Left lung (tissue), 10 donors: ENCODE measurements around the gene VOPP1. TPM values are rescaled to one million over a fixed set of nuclear protein-coding genes. Genes with fewer than 3 reads are reported as not detected.

Source experiments
- ATAC-seq: fragments of 200-7000 bp; cut with Tn5 transposase; one replicate; pipeline ENCODE4 v1.9.1; 2020; ENCODE audit warnings: moderate library complexity
- DNase-seq, 4 donors: peaks; one replicate each; pipeline ENCODE4 v3.0.0-alpha.2; 2013 to 2020
- H3K27ac ChIP-seq, 2 donors: fragments of 200-600 bp; sonication (generic) in 1 of 2; one replicate each; pipeline versions ENCODE4 v1.5.0 to v1.8.0; 2020 to 2021
- H3K27me3 ChIP-seq, 2 donors: fragments of 200-600 bp; sonication (generic) in 1 of 2; one replicate each; pipeline versions ENCODE4 v1.5.0 to v1.8.0; 2020 to 2021
- H3K36me3 ChIP-seq, 2 donors: fragments of 200-600 bp; sonication (generic) in 1 of 2; one replicate each; pipeline versions ENCODE4 v1.5.0 to v1.8.0; 2020 to 2021
- H3K4me1 ChIP-seq, 2 donors: fragments of 200-600 bp; one replicate each; pipeline ENCODE4 v1.8.0; 2021
- H3K4me3 ChIP-seq, 2 donors: fragments of 200-600 bp; sonication (generic) in 1 of 2; one replicate each; pipeline versions ENCODE4 v1.5.0 to v1.8.0; 2020 to 2021; ENCODE audit warnings: mild to moderate bottlenecking in 1 of 2
- H3K9me3 ChIP-seq, 2 donors: fragments of 200-600 bp; sonication (generic) in 1 of 2; one replicate each; pipeline versions ENCODE4 v1.5.0 to v1.8.0; 2020 to 2021
- CTCF ChIP-seq, 2 donors: fragments of 200-600 bp; sonication (generic) in 1 of 2; IDR thresholded peaks; one replicate each; pipeline versions ENCODE4 v1.5.0 to v1.8.0; 2021; ENCODE audit warnings: antibody characterized with exemption in 2 of 2
- intact Hi-C, 2 donors: fragments of 100-400 bp; cut with DNase I; formaldehyde crosslinking; loops; one replicate each; pipeline versions ENCODE4 v1.11.2 to v1.14.2; 2022
- polyA plus RNA-seq, 6 donors: library from polyadenylated mRNA; unstranded; fragments of 120-200 nt; gene quantifications; one replicate each; pipeline ENCODE4 v1.2.1, GENCODE V29; 2013; ENCODE audit not compliant: insufficient read length in 6 of 6
- total RNA-seq, 2 donors: library from RNA; stranded (reverse); fragmentation: NEBNext Ultra II Directional; extraction: Animal tissue kit (Norgen Biotek cat#: 25700); gene quantifications; one replicate each; pipeline ENCODE4 v1.2.1, GENCODE V29; 2021
- donor health status: DM: no; HTN: yes; CAD: no.
- donor health status: DM: no; HTN: no; CAD: no.

The VOPP1 gene
- total and polyA plus RNA-seq, 8 donors, result 35.4 to 68.5 (median 40.4) TPM

GRCh38 chr7:55496906-55497305 is 75.4 kb downstream of the VOPP1 start:
- Histone ChIP-seq H3K27me3 (no peaks in the 10 kb centered on the region), H3K4me1 (no peaks in the 10 kb centered on the region), H3K36me3 (peaks cover 0 to 42% of the 10 kb centered on the region in 2 donors), H3K27ac (no peak overlapping the region), H3K9me3 (no peaks in the 10 kb centered on the region), H3K4me3 (no peak overlapping the region)
- no peak for TF ChIP-seq CTCF (IDR thresholded peaks at IDR 0.05)
- no peak for ATAC-seq
- DNase-seq, result no peak
- intact Hi-C loops, result no loop called here

GRCh38 chr7:55494951-55495350 is 77.4 kb downstream of the VOPP1 start:
- DNase-seq (no peak), ATAC-seq (no peak)
- no peak overlapping the region for H3K27ac ChIP-seq
- H3K9me3 ChIP-seq, result no peaks in the 10 kb centered on the region
- no peaks in the 10 kb centered on the region for H3K4me1 ChIP-seq
- peaks cover 0 to 61% of the 10 kb centered on the region in 2 donors for H3K36me3 ChIP-seq
- no peak for TF ChIP-seq CTCF (IDR thresholded peaks at IDR 0.05)
- no peaks in the 10 kb centered on the region for H3K27me3 ChIP-seq
- intact Hi-C loops, result no loop called here
- H3K4me3 ChIP-seq, result no peak overlapping the region

GRCh38 chr7:55493408-55493807 is 78.9 kb downstream of the VOPP1 start:
- no peak for DNase-seq
- no peaks in the 10 kb centered on the region for H3K27me3 ChIP-seq
- intact Hi-C loops, result no loop called here
- no peak overlapping the region for H3K27ac ChIP-seq
- no peak overlapping the region for H3K4me3 ChIP-seq
- TF ChIP-seq CTCF (IDR thresholded peaks at IDR 0.05), result no peak
- H3K36me3 ChIP-seq, result peaks cover 0 to 70% of the 10 kb centered on the region in 2 donors
- no peaks in the 10 kb centered on the region for H3K9me3 ChIP-seq
- no peak for ATAC-seq
- H3K4me1 ChIP-seq, result no peaks in the 10 kb centered on the region

- Histone ChIP-seq H3K27me3 (no peaks in the 10 kb centered on the region), H3K27ac (no peak overlapping the region), H3K36me3 (peaks cover 0 to 61% of the 10 kb centered on the region in 2 donors), H3K9me3 (no peaks in the 10 kb centered on the region), H3K4me3 (no peak overlapping the region), H3K4me1 (no peaks in the 10 kb centered on the region)
- intact Hi-C loops, result no loop called here
- DNase-seq (no peak), ATAC-seq (no peak)
- TF ChIP-seq CTCF (IDR thresholded peaks at IDR 0.05), result no peak
Observed at GRCh38 chr7:55491346-55491745, 81.0 kb downstream of the VOPP1 start.

- H3K9me3 ChIP-seq, result no peaks in the 10 kb centered on the region
- H3K4me3 ChIP-seq, result no peak overlapping the region
- intact Hi-C loops, result no loop called here
- H3K36me3 ChIP-seq, result peaks cover 0 to 54% of the 10 kb centered on the region in 2 donors
- DNase-seq, result no peak
- TF ChIP-seq CTCF (IDR thresholded peaks at IDR 0.05), result no peak
- no peaks in the 10 kb centered on the region for H3K27me3 ChIP-seq
- no peaks in the 10 kb centered on the region for H3K4me1 ChIP-seq
- H3K27ac ChIP-seq, result no peak overlapping the region
- ATAC-seq, result no peak
Observed at GRCh38 chr7:55490099-55490498, 82.2 kb downstream of the VOPP1 start.
